ES-I3 (cell line): ENCODE data around the gene ZNF77.
A peak's percentile ranks its signal among the peaks of the same experiment; 100 is the strongest.
"Not testable (repeated sequence)": the region's sequence is repeated elsewhere in the genome, so short reads cannot be mapped to it uniquely, and the experiment has no call there.

Source experiments
- H3K36me3 ChIP-seq: 2 replicates; pipeline ENCODE4 v1.6.1; 2013; ENCODE audit warnings: mild to moderate bottlenecking, low read length, control low read depth, moderate library complexity; ENCODE audit not compliant: insufficient read depth
- H3K4me1 ChIP-seq: 2 replicates; pipeline ENCODE4 v1.6.1; 2013; ENCODE audit warnings: mild to moderate bottlenecking, control low read depth, low read length; ENCODE audit not compliant: insufficient read depth
- H3K9ac ChIP-seq: 2 replicates; pipeline ENCODE4 v1.6.1; 2013; ENCODE audit warnings: low read depth, mild to moderate bottlenecking, low read length, moderate library complexity
- H3K9me3 ChIP-seq: 2 replicates; pipeline ENCODE4 v1.6.1; 2013; ENCODE audit warnings: mild to moderate bottlenecking, low read length, moderate library complexity; ENCODE audit not compliant: control insufficient read depth, insufficient read depth

Gene ZNF77

GRCh38 chr19:2917275-2918184 is 27.2 kb downstream of the ZNF77 start:
- Histone ChIP-seq H3K9me3 (peaks cover 11% of the 10 kb centered on the region), H3K9ac (no peak overlapping the region), H3K36me3 (peaks cover 17% of the 10 kb centered on the region), H3K4me1 (no peaks in the 10 kb centered on the region)

GRCh38 chr19:2912306-2912705 is 32.5 kb downstream of the ZNF77 start:
- Histone ChIP-seq H3K4me1 (no peaks in the 10 kb centered on the region), H3K36me3 (peaks cover 7% of the 10 kb centered on the region), H3K9me3 (peaks cover 11% of the 10 kb centered on the region), H3K9ac (no peak overlapping the region)

- 0 out of 2 replicates have a peak, but pooled peaks cover 4% of the 10 kb centered on the region for H3K9me3 ChIP-seq
- H3K36me3 ChIP-seq, result no peaks in the 10 kb centered on the region
- H3K9ac ChIP-seq, result no peak overlapping the region
- no peaks in the 10 kb centered on the region; the same call in 1 of the 2 replicates for H3K4me1 ChIP-seq
These were observed 38.1 kb downstream of the ZNF77 start for GRCh38 chr19:2906631-2907195.

GRCh38 chr19:2905918-2906519 is 38.8 kb downstream of the ZNF77 start:
- Histone ChIP-seq H3K4me1 (no peaks in the 10 kb centered on the region; the same call in 1 of the 2 replicates), H3K9ac (no peak overlapping the region), H3K36me3 (no peaks in the 10 kb centered on the region), H3K9me3 (no peaks in the 10 kb centered on the region)

- H3K4me1 ChIP-seq, H3K9ac ChIP-seq, H3K36me3 ChIP-seq, H3K9me3 ChIP-seq: not testable (repeated sequence)
These were observed 41.4 kb downstream of the ZNF77 start for GRCh38 chr19:2903326-2903725.

GRCh38 chr19:2902590-2903218 is 42.1 kb downstream of the ZNF77 start:
- Histone ChIP-seq H3K9ac (no peak overlapping the region), H3K9me3 (no peaks in the 10 kb centered on the region), H3K4me1 (no peaks in the 10 kb centered on the region; the same call in 1 of the 2 replicates), H3K36me3 (no peaks in the 10 kb centered on the region)

- Histone ChIP-seq H3K9ac (peak within 1 kb of the TSS; percentile 82), H3K9me3 (peaks cover 4% of the 10 kb centered on the region; the same call in 1 of the 2 replicates), H3K36me3 (no peaks in the 10 kb centered on the region), H3K4me1 (no peaks in the 10 kb centered on the region; the same call in 1 of the 2 replicates)
These were observed 44.2 kb downstream of the ZNF77 start, which contains the start of gene ZNF57 for GRCh38 chr19:2900296-2901252. ZNF57 (plus strand) TSS chr19:2900928; CDS start chr19:2901046, 118 bp downstream.

- no peak overlapping the region for H3K9ac ChIP-seq
- no peaks in the 10 kb centered on the region for H3K4me1 ChIP-seq
- H3K9me3 ChIP-seq, result peaks cover 4% of the 10 kb centered on the region; the same call in 1 of the 2 replicates
- no peaks in the 10 kb centered on the region for H3K36me3 ChIP-seq
These were observed 48.1 kb downstream of the ZNF77 start for GRCh38 chr19:2896694-2897093.

- H3K9me3 ChIP-seq, H3K4me1 ChIP-seq, H3K9ac ChIP-seq, H3K36me3 ChIP-seq: not testable (repeated sequence)
These were observed 54.2 kb downstream of the ZNF77 start for GRCh38 chr19:2890531-2890930.

- H3K36me3 ChIP-seq, result no peaks in the 10 kb centered on the region
- H3K4me1 ChIP-seq, result no peaks in the 10 kb centered on the region
- H3K9ac ChIP-seq, result no peak overlapping the region
- H3K9me3 ChIP-seq, result no peaks in the 10 kb centered on the region
These were observed 56.0 kb downstream of the ZNF77 start for GRCh38 chr19:2888731-2889224.

- no peak overlapping the region for H3K9ac ChIP-seq
- no peaks in the 10 kb centered on the region for H3K4me1 ChIP-seq
- H3K36me3 ChIP-seq, result no peaks in the 10 kb centered on the region
- H3K9me3 ChIP-seq, result no peaks in the 10 kb centered on the region
These were observed 57.3 kb downstream of the ZNF77 start for GRCh38 chr19:2887391-2887914.

GRCh38 chr19:2885736-2886135 is 59.0 kb downstream of the ZNF77 start:
- Histone ChIP-seq H3K9me3 (no peaks in the 10 kb centered on the region), H3K4me1 (no peaks in the 10 kb centered on the region), H3K9ac (no peak overlapping the region), H3K36me3 (no peaks in the 10 kb centered on the region)
